ENCODE results near the gene ALDH4A1.
"Not testable (repeated sequence)": the region's sequence is repeated elsewhere in the genome, so short reads cannot be mapped to it uniquely, and the experiment has no call there.

ALDH4A1 gene

GRCh38 chr1:18847723-18848122, 54.6 kb downstream of the ALDH4A1 start:
- not testable (repeated sequence) for DNase-seq

- no peak for DNase-seq
Measured at GRCh38 chr1:18840145-18840544, 62.2 kb downstream of the ALDH4A1 start.

- no peak for DNase-seq
Measured at GRCh38 chr1:18836654-18837053, 65.7 kb downstream of the ALDH4A1 start.

- not testable (repeated sequence) for DNase-seq
Measured at GRCh38 chr1:18832319-18832718, 70.0 kb downstream of the ALDH4A1 start.

- no peak for DNase-seq
Measured at GRCh38 chr1:18831656-18832055, 70.7 kb downstream of the ALDH4A1 start.

GRCh38 chr1:18830596-18830995, 71.8 kb downstream of the ALDH4A1 start:
- DNase-seq: no peak

GRCh38 chr1:18829671-18830070, 72.7 kb downstream of the ALDH4A1 start:
- no peak for DNase-seq

GRCh38 chr1:18828224-18828623, 74.1 kb downstream of the ALDH4A1 start:
- DNase-seq: no peak

- DNase-seq: no peak
Measured at GRCh38 chr1:18823438-18823837, 78.9 kb downstream of the ALDH4A1 start.
